ENCODE measurements around the gene NEDD4L.

The NEDD4L gene

GRCh38 chr18:58409802-58410445 is 365.9 kb downstream of the NEDD4L start:
- DNase-seq (ENCODE audit: low read depth, low spot score), result no peak
- ChIA-PET CTCF (no interaction called here), POLR2A (no interaction called here)
- no peak overlapping the region for H3K4me3 ChIP-seq (ENCODE audit: low read depth, low read length)
- no peak for TF ChIP-seq CTCF (IDR thresholded peaks at IDR 0.05; ENCODE audit: insufficient read depth, low read length, missing control alignments)

- TF ChIP-seq CTCF (IDR thresholded peaks at IDR 0.05; ENCODE audit: insufficient read depth, low read length, missing control alignments), result no peak
- ChIA-PET CTCF (interaction anchor here (1.5 kb wide), 1 partner anchor 65 kb away, joined by 3 read pairs; no protein-coding TSS in a partner anchor), POLR2A (no interaction called here)
- no peak overlapping the region for H3K4me3 ChIP-seq (ENCODE audit: low read depth, low read length)
- no peak for DNase-seq (ENCODE audit: low read depth, low spot score)
Measured at GRCh38 chr18:58411323-58411722, 367.3 kb downstream of the NEDD4L start.

- no peak for DNase-seq (ENCODE audit: low read depth, low spot score)
- CTCF ChIA-PET, result no interaction called here
- POLR2A ChIA-PET, result no interaction called here
- no peak overlapping the region for H3K4me3 ChIP-seq (ENCODE audit: low read depth, low read length)
- TF ChIP-seq CTCF (IDR thresholded peaks at IDR 0.05; ENCODE audit: insufficient read depth, low read length, missing control alignments), result no peak
Measured at GRCh38 chr18:58412844-58413666, 369.0 kb downstream of the NEDD4L start.

- ChIA-PET POLR2A (no interaction called here), CTCF (no interaction called here)
- H3K4me3 ChIP-seq (ENCODE audit: low read depth, low read length), result no peak overlapping the region
- TF ChIP-seq CTCF (IDR thresholded peaks at IDR 0.05; ENCODE audit: insufficient read depth, low read length, missing control alignments), result no peak
- DNase-seq (ENCODE audit: low read depth, low spot score), result no peak
Measured at GRCh38 chr18:58413667-58414628, 369.9 kb downstream of the NEDD4L start.

- H3K4me3 ChIP-seq (ENCODE audit: low read depth, low read length), result no peak overlapping the region
- ChIA-PET CTCF (no interaction called here), POLR2A (no interaction called here)
- TF ChIP-seq CTCF (IDR thresholded peaks at IDR 0.05; ENCODE audit: insufficient read depth, low read length, missing control alignments), result no peak
- DNase-seq (ENCODE audit: low read depth, low spot score), result no peak
Measured at GRCh38 chr18:58416014-58416703, 372.1 kb downstream of the NEDD4L start.

All from AG04449 (cell line).